ENCODE data around the gene XCR1.
"Not testable (repeated sequence)": the region's sequence is repeated elsewhere in the genome, so short reads cannot be mapped to it uniquely, and the experiment has no call there.

The XCR1 gene

DNA sequence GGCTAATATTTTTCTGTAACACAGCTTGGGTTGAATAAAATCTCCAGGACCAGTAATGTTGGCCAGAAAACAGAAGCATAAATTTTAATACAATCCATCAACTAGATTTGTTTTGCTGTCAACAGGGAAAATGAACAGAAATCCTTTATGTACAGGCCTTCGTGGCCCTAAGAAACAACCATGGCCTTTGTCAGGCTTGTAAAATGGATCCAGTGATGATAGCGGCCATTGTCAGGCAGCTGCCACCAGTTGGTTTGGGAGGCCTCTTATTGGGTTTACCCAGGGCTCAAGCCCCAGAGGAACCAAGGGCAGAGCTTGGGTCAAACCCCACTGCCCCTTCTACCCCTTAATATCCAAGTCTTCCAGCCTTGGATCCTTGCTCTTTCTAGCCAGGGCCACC lies 26.1 kb downstream of the XCR1 start:
- no peak for DNase-seq

DNA sequence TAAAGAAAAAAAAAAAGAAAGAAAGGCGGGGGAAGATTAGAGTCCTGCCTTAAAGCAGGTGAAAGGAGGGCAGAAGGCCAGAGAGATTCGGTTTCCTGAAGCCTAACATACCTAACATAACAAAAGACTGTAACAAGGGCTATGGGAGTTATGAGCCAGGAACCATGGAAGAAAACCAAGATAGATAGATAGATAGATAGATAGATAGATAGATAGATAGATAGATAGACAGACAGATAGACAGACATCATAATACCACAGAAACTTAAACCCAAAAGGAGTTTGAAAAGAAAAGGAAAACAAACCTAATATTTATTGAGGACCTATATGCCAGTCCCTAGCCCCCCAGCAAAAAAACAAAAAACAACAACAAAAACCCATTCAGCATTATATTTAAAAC lies 29.3 kb downstream of the XCR1 start:
- no peak for DNase-seq

DNA sequence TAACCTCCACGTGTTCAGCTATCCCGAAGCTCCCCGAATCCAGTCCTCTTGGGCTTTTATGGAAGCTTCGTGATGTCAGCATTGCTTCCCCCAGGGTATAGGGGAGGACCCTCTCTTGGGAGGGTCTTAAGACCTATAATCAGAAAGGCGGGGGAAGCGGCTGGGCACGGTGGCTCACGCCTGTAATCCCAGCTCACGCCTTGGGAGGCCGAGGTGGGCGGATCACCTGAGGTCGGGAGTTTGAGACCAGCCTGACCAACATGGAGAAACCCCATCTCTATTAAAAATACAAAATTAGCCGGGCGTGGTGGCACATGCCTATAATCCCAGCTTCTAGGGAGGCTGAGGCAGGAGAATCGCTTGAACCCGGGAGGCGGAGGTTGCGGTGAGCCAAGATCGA lies 29.8 kb downstream of the XCR1 start:
- not testable (repeated sequence) for DNase-seq

DNA sequence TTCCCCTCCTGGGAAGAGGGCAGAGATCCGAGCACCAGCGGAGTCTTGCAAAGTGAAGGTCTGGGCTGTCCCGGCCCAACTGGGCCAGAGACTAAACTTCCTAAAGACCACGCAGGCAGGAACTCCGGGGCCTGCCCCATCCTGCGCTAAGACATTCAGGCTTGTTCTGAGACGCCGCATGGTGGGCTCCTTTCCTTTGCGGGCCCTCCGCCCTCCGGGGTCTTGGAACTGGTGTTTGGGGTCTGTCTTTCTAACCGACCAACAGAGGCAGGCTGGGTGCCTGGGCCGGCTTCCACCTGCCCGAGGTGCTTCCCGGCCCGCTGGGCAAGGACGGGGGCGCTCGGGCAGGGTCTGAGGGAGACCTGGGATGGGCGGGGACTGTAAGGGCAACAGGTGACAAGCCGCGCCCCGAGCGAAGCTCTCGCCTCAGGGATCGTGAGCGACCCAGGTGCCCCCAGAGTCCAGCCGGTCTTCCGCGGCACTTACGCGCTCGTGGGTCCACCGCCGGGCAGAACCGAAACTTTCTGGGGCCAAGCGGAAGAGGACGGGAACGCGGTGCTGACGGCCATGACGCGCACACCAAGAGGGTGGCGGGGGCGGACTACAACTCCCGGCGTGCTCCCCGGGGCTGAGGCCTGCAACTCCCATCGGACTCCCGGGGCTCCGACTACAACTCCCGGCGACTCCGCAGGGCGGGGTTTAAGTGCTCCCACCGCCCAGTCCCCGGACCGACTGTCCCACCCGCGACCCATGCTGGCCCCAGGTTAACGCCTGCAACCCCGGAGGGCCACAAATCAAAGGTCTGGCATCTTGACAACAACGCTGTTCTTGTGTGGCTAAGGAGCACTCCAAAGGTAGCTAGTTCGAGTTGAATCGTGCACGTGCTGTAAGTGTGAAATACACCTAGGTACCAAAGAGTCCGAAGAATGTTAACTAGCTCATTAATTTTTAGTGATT lies 31.8 kb downstream of the XCR1 start, which contains the start of gene FYCO1:
FYCO1 (minus strand) TSS at position 589 of the 957 bp plus-strand sequence. CDS start 10,914 bp downstream, outside the sequence.
- peak; percentile 78 to 93 for DNase-seq

DNA sequence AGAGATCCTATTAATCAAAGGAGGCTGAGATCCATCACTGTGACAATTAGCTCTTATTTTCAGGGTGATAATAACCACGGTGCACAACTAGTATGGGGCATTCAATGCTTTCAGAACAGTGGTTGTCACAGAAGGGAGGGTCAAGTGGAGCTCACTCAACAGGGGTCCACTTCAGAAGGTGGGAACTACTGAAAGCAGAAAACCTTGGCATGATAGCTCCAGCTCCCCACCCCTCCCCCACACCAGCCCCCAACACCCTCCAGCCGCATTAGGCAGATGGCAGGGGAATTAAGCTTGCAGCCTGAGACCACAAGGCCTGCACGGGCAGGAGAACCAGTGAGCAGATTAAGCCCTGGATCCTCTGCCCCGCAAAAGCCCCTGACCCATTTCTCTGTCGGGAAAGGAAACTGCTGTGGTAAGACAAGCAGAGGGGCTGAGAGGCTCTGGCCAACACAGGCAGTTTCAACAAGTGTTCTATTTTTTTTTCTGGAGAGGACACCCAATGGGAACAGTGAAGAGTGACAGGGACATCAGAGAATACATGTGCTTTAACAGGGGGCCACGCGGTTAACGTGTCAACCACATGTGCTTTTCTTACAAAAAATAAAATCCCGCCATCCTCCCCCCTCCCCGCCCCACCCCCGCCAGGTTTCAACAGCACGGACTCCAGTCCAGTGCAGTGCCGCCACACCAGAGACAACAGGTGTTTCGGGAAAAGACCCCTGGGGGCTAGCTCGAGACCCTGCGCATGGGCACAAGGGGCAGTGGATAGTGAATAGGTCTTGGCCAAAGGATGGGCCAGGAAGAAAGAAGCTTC lies 32.7 kb downstream of the XCR1 start:
- DNase-seq = peak in 1 of 2 experiments; percentile 12

DNA sequence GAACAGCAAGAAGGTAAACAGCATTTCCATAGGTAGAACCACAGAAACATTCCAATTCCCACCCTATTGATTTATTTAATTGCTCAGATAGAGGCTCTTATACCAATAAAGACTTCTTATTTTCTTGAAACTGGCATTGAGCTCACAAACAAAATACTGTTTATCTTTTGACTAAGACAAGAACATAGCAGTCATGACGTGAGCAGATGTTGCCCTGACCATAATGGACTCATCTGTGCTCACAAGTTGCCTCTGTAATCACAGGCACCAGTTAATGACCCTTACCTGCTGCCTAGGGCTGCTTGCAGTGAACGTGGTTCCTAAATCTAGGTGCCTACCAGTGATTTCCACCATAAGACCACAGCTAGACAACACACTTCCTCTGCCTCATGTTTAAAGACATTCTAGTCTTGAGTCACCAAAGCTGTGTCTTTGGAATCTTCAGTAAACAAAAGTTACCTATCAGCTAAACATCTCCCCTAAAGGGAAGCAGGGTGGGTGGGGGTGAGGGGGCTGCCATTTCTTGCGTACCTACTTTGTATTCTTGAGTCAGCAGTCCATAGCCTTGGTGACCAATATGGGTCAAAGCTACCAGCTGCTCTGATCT lies 33.8 kb downstream of the XCR1 start:
- no peak for DNase-seq

DNA sequence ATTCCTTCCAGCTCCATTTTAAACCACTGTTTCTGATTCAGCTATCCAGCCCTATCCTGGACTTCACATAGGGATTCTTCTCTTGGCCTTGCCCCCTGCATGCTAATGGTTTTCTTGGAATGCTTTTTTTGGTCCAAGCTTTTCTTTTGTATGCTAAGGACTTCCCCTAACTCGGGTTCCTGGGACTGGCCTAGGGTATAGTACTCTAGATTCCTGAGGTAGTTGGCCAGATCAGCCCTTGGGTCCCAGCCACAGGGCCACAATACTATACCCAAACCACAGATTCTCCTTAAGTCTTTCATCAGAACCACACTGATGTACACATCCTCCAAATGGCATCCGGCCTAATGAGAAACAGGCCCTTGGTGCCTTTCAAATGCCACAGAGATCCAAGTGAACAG lies 34.5 kb downstream of the XCR1 start:
- DNase-seq = no peak

DNA sequence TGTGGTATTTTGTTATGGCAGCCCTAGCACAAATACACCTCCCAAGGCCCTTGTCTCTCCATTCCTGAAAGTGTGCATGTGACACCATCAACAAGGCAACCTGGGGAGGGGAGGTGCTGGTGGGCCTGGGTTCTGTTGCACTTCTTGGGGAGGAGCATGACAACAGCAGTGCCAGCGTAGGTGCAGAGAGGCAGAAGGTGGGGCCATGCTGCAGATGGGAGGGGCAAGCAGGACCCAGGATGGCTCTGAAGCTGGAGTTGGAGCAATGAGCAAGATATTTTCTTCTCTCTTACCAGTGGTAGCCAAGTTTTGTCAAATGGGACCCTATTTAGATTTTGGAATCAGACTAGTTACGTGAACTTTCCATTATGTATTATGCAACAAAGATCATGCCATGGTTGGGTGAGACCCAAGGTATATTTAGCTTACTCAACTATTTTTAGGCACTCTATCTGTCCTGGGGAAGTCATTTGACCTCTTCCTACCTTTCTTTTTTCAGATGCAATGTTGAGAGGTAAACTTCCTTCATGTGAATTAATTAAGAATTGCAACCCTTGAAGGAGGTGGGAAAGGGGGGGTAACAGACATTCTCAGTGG lies 35.1 kb downstream of the XCR1 start:
- no peak for DNase-seq

DNA sequence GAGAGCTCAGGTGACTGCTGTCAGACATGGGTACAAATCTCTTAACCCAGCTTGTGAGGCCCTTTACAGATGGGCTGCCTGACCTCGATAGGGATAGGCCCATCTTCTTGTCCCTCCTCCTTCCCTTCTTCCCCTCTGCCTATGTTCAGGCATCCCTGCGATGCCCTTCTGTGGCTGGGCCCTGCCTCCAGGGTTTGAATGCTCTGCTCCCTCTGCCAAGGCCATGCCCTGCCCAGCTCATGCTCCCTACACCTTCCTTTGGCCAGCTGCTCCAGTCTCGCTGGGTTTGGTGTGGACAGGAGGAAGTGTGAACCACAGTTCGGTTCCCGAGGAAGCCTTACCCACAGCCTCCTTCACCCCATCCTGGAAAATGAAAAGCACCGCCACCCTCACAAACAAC lies 35.9 kb downstream of the XCR1 start:
- no peak for DNase-seq

DNA sequence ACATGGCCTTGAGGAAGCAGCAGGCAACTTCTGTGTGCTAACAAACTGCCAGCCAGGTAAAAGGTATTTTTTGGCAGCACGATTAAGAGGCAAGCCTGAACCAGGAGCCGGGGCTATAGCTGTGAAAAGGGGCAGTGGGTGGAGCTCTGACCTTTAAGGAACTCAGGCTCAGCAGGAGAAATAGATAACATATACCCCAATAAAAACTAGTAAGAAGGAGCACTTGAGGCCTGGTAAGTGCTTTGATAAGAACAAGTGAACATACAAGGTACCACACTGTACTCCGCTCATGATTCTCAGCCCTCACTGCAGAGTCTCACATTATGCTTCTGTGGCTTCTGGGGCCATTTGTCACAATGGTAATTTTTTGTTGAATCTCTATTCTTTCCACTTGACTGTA lies 37.1 kb downstream of the XCR1 start:
- DNase-seq = no peak

DNA sequence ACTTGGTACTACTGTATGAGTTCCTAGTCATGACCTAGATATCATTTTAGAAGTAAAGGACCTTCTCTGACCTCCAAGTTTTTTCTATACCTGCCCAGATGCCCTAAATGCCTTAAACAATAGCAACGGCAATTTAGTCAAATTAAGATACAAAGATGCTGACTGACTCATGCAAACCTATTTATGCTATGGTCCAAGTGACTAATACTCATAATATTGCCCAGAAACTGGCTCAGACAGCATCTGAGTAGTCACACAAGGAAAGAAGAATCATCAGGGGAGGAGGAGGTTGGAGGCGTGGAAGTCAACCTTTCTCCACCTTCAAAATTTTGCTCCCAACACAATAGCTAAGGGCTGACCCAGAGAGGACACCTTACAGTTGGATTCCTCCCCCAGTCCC lies 38.5 kb downstream of the XCR1 start:
- DNase-seq = no peak

DNA sequence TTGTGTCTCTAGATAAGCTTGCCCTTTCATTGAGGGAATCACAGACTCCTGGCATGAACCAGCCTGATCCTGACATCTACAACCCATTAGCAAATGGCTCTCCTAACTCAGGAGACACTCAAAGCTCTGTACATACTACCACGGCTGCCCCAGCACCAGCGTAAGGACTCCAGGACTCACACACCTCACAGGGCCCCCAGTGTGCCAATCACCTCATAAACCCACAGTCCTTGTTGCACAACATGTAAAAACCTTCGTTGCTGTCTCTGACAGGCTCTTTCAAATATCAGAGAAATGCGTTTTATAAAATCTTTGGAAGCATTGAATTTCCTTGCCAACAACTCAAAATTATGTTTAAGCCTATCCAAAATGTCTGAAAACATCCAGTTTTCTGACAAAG lies 38.9 kb downstream of the XCR1 start:
- no peak for DNase-seq

DNA sequence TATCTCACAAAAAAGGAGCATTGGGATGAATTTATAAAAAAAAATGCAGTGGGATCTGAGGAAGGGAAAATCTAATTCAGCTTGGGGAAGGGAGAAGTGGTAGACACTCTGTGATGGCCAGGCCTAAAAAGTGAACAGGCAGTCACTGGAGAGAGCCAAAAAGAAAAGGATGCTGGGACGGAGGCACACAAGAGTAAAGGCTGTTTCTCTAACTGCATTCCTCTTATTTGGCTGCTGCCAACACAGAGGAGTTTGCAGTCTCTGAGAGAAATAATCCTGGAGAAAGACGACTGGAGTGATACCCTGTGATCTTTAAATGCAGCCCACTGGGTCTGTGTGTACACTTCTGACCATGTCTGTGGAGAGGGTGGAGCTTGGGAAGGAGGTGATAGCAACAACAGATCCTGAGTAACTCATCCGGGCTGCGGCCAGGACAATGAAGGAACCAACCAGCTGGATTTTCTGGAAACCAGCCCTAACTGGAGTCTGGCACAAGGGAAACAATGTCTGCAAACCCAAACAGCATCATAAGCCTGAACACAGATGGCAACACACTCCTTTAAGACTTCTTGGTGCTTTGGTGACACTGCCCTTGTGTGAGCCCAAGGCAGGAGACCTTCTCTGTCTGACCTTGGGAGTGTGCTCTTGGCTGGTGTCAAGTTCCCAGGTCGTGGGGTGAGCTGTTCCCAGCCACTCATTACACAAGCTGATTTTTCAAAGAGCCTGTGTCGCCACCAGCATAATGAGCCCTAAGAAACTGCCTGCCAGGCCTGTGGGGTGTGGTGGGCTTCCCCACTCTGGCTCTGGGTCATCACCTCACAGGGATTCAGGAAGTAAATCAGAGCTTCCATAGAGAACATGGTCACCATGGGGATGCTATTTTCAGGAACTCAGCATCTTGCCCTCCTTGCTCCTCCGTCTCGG lies 39.7 kb downstream of the XCR1 start:
- DNase-seq = no peak

DNA sequence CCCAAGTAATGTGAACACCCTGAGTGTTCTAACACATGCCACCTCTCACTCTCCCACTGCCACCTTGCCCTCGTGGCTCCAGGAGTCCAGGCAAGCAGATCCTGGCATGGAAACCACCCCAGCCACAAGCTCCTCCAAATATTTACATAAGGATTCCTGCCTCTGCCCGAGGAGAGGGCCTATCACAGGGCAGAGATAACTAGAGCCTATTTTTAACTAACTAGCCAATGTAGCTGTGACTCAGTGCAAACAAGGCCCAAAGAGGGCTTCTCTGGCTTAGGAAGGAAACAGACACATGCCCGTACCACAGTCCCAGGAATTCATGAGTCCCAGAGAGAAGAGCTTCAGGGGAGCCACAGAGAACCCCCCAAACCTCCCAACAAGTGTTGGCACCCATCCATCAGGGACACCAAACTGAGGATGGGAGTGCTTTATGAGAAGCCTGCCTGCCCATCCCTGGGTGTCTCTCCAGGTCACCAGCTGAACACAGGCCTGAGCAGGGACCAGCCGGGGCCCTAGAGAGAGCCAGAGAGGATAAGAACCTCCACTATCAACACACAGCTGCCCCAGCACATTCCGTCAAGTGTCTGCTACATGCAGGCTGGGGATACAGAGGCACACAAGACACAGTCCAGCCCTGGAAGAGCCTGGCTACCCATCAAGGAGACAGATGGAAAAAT lies 40.8 kb downstream of the XCR1 start:
- DNase-seq = no peak

DNA sequence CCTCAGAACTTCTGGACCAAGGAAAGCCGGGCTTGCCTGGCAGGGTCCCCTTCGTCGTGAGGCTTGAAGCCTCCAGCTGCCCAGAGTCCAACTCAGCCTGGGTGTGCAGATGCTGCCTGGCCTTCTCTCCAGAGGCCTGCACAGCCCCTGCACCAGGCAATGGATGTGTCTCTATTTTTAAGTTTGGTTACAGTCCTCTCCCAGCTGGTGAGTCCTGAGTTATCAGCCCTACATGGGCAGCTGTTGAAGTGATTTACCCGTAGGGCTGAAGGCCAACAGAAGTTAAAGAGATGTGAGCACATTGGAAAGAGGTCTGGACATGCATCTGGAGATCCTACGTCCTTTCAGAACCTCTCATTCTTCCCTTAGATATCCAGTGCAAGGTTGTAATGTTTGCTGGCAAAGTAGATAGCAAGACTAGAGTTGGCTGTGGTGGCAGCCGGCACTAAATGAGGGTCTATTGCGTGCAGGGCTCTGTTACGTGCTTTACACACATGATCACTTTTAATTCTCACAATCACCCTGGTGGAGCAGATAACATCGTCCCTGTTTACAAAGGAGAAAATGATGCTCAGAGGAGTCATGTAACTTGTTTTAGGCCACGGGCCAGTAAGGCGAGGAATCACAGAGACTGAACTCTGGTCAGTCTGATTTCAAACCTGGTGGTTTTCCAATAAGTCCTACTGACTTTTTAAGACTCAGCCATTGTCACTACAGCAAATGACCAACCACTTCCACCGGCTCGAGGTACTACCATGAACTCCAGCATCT lies 41.6 kb downstream of the XCR1 start:
- no peak for DNase-seq

DNA sequence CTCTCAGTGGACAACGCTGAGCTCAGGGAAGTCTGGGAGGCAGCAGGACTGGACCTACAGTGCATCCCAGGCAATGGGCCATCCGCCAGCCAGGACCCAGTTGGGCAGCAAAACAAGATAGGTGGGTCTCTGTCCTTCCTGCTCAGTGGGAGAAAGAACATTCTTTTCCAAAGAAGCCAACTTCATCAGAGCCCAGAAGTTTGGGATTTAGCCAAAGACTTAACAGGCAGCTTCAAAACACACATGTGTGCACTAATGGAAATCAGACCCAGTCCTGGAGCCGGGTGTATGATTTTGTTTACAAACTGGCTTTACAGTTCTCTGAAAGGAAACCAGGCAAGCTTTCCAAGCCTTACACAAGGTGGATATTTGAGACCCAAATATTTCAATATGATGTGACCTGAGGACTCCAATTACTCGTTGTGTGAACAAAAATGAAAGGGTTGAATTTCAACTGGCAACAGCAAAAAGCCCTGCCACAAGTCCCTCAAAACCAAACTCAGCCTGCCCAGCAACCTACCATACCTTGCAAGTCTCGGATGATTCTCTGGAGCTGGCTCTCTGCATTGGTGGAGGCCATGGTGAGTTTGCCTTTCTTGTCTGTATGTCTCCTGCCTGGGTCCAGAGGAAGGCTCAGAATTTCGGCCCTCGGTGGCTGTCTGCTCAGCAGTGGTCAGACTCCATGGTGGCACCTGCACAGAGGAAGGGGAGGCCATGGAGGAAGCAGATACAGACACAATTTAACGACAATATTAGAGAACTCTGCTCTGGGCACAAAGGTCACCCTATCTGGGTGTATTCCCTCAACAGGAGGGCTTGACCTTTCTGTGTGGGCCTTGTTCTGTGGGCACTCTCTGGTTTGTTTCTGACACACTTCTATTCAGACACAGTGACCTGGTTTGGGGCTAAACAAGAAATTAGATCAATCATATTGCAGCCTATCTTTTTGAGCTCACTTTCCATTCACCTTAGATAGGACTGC lies 42.7 kb downstream of the XCR1 start:
- DNase-seq = no peak

DNA sequence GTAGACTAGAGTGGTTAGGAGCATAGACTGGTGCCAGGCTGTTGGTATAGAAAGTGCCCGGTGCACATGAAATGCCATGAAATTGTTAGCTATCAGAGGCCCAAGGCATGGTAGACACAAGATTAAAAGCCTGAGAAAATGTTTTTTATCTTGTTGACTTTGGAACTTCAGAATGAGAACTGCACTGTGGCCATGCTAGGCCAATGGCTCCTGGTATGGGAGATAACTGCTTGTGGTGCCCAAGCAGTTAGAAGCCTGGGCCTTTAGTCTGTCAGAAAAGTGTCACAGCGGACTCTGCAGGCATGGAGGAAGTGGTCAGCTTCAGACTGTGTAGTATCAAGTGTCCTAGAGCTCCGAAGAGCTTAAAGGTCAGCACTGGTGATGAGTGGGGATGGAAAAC lies 43.5 kb downstream of the XCR1 start:
- DNase-seq = no peak

DNA sequence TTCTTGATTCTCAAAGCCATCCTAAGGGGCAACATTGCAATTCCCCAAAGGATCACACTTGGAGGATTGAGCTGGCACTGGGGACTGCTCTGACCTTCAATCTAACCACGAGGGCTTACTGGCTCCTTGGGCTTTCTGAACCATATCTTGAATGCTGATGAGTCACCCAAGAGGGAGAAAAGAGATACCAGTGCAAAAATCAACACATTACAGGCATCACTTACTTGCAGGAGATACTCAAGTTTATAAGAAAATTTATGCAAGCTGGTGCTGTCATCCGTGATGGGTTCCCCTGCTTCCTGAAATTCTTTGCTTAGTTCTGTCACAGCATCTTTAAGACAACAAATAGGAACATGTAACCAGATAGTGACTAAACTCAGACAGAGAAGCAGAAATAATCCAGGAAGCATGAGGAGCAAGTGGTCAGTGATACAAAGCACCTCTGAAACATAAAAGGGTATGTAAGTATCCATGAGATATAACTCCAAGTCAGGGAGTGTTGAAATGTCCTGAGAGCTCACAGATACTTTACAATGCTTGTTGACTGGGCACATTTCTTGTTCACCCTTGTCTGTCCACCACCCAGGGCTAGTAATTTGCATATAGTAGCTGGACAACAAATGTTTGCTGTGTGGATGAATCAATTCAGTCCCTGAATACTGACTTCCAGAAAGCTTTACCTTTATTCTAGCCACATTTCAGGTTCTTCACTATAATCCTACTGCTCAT lies 45.8 kb downstream of the XCR1 start:
- no peak for DNase-seq
